DMS79 (cell line): ENCODE measurements around the gene MEMO1.
"Not testable (repeated sequence)": the region's sequence is repeated elsewhere in the genome, so short reads cannot be mapped to it uniquely, and the experiment has no call there.

Experiments used
- DNase-seq: peaks from one replicate; lab custom pipeline; 2025; lab: John Stamatoyannopoulos, UW

The MEMO1 gene

DNA sequence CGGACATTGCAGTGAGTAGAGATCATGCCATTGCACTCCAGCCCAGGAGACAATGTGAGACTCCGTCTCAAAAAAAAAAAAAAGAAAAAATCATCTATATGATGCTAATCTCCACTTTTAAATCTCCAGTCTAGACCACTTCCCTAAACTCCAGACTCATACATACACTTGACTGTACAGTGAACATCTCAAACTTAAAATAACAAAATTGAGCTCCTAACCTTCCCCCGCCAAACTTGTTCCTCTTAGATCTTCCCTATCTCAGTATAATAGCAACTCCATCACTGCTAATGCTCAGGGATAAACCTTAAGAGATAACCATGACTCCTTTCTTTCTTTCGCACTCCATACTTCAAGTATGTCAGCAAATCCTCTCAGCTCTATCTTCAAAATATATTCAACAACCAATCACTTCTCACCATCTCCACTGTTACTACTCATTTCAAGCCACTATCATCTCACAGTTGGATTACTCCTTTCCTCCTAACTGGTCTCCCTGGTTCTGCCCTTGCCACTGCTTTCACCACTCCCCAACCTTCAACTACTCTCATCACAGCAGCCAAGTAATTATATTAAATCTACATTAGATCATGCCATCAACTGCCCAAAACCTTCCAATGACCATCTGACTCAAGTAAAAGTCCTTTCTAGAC lies 12.0 kb downstream of the MEMO1 start:
- DNase-seq: no peak

GRCh38 chr2:31997653-31998052 lies 13.2 kb downstream of the MEMO1 start:
- no peak for DNase-seq

DNA sequence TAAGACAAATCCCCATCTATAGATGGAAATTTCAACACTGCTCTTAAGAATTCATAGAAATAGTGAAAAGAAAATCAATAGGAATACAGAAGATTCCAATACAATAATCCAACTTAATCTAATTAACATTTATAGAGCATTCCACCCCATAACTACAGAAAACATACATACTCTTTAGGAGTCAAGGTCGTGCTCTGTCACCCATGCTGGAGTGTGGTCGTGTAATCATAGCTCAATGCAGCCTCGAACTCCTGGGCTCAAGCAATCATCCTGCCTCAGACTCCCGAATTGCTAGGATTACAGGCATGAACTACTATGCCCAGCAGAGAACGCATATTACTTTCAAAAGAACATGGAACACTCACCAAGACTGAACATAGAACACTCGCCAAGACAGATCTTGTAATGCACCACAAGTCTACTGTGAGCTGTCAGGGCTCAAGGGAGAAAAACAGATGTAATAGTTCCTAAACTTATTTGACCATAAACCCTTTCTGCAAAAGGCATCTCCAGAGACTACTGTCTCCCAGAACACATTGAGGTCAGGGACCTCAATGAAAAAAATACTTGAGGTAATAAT lies 14.1 kb downstream of the MEMO1 start:
- DNase-seq: no peak

DNA sequence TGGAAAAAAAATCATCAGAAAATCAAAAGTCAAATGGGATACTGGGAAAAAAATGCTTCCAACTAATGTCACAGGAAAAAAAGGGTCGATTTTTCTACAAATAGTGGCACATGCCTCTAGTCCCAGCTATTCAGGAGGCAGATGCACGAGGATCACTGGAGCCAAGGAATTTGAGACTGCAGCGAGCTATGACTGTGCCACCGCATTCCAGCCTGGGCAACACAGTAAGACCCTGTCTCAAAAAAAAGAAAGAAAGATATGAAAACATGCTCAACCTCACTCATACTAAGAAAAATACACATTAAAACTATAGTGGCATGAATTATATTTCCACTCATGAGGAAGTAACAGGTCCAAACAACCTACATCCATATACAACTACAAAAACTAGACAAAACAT lies 17.9 kb downstream of the MEMO1 start:
- no peak for DNase-seq

DNA sequence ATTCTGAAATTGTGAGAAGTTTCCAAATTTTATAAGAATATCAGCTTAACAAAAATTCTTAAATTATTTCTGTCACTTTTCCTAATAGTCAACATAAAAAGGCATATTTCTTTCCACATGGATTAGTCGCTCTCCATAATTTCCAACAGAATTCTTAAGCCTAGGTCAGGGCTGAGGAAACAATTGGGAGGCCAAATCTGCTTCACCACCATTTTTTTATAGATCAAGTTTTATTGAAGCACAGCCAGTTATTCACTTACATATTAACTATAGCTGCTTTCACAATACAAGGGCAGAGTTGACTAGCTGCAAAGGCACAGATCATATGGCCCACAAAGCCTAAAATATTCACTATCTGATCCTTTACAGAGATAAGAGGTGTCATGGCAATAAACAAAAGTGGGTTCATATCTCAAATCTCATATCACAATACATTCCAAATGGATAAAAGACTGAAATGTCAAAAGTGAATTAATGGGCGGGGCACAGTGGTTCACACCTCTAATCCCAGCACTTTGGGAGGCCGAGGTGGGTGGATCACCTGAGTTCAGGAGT lies 18.7 kb downstream of the MEMO1 start:
- DNase-seq: no peak

DNA sequence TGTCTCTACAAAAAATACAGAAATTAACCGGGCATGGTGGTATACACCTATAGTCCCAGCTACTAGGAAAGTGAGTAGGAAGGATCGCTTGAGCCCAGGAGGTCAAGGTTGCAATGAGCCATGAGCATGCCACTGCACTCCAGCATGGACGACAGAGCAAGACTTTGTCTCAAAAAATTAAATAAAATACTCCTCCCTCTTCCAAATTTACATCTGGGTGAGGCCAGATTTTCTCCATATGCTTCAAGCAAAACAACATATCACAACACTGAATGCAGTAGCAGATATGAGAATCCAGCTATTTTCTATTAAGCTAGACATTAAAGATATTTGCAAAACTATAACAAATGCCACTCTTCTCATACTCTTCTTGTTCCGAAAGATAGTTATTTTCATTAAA lies 20.9 kb downstream of the MEMO1 start:
- DNase-seq: no peak

DNA sequence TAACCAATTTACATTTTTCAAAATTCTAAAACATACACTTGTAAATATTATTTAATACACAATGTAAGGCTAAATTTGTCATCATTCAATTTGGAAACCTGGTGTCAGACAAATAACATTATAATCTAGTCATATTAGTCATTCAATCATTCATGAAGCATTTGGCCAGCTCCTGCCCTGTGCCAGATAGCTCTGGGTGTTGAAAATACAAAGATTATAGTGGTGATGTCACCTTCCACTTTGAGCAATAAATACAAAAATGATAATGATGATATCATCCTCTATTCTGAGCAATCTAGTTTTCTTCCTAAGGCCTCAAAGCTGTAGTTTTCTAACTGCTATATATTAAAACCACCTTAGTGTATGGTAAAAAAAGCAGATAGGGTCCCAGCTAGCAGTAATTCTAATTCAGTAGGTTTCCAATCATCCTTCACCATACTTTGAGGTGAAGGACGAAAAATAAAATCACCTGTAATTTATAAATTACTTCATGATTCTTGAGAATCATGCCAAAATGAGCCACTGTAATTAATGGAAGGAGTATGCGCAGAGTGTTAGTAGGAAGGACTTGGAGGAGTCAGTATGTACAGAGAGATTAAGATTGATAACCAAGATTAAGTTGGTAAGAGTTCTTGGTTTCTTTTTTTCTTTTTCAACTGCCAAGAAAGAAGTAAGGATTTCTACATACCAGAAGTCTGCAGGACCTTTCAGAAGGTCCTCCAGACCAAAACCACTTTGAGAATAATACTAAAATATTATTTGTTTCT lies 23.2 kb downstream of the MEMO1 start:
- DNase-seq: no peak

GRCh38 chr2:31986906-31987305 lies 23.9 kb downstream of the MEMO1 start:
- DNase-seq: no peak

GRCh38 chr2:31983762-31984467 lies 26.9 kb downstream of the MEMO1 start:
- DNase-seq: no peak

DNA sequence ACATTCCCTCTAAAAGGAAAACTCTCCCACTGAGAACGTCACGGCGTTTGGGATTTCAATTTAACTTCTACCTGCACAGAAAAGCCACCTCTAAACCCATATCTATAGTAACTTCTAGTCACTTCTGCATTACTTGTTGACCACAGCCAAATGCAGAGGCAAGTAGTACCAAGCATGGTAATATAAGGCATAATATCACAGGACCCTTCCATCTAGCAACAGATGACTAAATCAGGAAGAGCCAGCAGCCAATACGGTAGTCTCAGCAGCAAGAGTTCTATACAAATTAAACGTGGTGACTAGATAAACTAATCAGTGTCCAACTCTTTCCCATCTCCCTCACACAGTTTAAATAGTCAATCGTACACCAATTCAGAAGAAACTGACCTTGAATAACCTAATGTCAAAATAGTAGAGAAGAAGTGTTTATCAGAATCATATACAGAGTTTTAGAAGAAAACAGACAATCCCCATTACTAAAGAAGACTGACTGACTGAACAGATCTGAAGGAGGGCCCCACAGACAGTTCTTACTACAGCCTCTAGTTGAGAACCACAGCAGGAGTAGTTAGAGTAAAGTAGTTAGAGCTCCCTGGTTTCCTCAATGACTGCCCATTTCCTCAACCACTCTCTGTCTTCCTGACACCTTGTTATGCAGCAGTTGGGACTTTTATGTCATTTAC lies 30.0 kb downstream of the MEMO1 start:
- no peak for DNase-seq

DNA sequence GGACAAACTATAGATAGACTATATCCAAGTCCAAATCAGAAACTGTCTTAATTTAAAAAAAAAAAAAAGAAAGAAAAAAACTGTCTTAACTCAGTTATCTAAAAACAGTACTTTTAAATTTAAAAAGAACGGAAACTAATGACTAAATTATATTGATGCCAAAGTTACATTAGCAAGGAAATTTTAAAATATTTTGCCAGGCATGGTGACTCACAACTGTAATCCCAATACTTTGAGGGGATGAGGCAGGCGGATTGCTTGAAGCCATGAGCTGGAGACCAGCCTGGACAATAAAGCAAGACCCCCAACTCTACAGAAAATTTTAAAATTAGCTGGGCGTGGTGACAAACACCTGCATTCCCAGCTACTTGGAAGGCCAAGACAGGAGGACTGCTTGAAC lies 30.9 kb downstream of the MEMO1 start:
- no peak for DNase-seq

DNA sequence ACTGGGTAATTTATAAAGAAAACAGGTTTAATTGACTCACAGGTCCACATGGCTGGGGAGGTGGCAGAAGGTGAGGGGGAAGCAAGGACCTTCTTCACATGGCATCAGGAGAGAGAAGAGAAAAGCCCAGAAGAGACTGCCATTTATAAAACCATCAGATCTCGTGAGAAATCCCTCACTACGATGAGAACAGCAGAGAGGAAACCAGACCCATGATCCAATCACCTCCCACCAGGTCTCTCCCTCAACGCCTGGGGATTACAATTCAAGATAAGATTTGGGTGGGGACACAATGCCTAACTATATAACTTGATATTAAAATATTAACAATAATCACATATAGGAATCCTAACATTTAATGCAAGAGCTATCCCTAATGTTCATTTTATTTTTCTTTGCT lies 31.8 kb downstream of the MEMO1 start:
- DNase-seq: no peak

GRCh38 chr2:31978436-31978835 lies 32.4 kb downstream of the MEMO1 start:
- DNase-seq: no peak

DNA sequence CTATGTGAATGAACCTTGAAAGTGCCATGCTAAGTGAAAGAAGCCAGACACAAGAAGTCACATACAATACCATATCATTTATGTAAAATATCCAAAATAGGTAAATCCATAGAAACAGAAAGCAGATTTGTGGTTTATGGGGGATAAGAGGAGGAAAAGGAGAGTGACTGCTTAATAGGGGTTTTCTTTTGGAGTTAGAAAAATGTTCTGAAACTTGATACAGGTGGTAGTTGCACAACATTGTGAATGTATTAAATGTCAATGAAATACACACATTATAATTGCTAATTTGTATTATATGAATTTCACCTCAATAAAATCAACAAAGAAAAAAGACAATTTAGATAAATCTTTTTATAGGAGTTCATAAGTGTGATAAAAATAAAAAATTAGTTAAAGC lies 37.1 kb downstream of the MEMO1 start:
- DNase-seq: no peak

DNA sequence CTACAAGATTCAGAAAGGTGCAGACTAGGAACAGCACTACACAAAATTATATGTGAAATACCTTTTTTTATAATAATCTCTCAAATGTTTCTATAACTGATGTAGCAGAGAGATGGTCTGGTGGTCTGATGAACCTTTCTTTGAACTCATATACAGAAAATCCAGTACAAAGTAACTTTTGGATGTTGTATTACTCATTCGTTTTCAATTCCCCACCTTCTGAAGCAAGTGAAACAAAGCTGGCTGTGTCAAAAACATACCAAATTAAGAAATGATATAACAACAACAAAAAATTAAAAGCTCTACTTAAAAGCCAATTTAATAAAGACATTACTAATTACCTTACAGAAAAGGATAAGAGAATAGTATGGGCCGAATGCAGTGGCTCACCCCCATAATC lies 38.7 kb downstream of the MEMO1 start:
- DNase-seq: no peak

GRCh38 chr2:31969178-31969577 lies 41.6 kb downstream of the MEMO1 start:
- DNase-seq: no peak

DNA sequence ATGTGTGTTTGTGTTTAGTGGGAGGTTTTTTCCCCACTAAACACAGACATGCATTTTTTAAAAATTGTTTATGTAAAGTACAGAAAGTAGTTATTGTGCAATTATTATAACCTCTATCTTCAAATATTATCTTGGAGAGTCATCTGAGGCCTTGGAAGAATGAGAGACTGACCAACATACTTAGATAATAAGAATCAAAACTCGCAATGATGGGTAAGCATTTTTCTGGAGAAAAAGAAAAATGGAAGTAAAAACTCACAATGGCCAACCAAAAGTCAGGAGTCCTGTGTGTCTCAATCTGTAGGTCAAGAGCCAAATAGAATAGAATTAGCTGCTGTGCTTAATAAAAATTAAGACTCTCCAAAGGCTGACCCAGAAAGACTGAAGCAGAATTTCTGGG lies 43.0 kb downstream of the MEMO1 start:
- no peak for DNase-seq

- DNase-seq: not testable (repeated sequence)
These were observed 44.4 kb downstream of the MEMO1 start for GRCh38 chr2:31966402-31966801.

GRCh38 chr2:31965094-31965493 lies 45.7 kb downstream of the MEMO1 start:
- no peak for DNase-seq

- DNase-seq: no peak
These were observed 47.9 kb downstream of the MEMO1 start for GRCh38 chr2:31962757-31963361.

DNA sequence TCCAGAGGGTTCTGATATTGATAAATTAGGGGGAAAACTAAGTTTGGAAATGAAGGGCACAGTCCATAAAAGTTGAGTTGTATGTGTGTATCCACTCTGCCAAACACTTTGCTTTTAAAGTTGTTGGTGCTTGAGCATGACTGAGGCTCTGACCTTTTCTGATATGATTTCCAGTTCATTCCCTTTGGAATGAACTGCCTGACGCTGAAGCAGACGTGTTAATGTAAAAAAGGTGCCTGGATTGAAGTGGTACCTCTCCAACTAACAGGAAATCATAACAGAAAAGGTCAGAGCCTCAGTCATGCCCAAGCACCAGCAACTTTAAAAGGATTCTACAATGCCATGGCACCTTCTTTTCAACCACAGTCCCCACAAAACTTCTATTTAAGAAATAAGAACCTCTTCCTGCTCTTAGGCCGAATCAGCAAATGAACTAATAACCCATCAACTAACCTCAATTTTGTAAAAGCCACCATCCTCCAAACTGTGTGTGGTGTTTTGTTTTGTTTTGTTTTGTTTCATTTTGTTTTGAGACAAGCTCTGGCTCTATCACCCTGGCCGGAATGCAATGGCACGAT lies 52.6 kb downstream of the MEMO1 start:
- no peak for DNase-seq
